PC-9 (cell line): ENCODE results near the gene CEMIP2. TPM values are rescaled to one million over a fixed set of nuclear protein-coding genes. Genes with fewer than 3 reads are reported as not detected.

Source experiments
- BruUV-seq: library from RNA; stranded (reverse); fragments of 400-500 nt; replicated peaks from 2 replicates; lab custom pipeline; 2021; lab: Mats Ljungman, UMichigan
- CTCF ChIA-PET: fragments of 300-600 bp; sonication (Branson Sonifier 250); formaldehyde crosslinking; loops from one replicate; lab custom pipeline; 2022; ENCODE audit warnings: antibody characterized with exemption; lab: Charles Lee
- POLR2A ChIA-PET: fragments of 300-600 bp; sonication (Branson Sonifier 250); formaldehyde crosslinking; loops from one replicate; lab custom pipeline; 2022; ENCODE audit warnings: antibody characterized with exemption; ENCODE audit not compliant: unreplicated experiment; lab: Charles Lee
- DNase-seq, 2 experiments: peaks; one replicate each; pipeline versions ENCODE4 v3.0.0 to v3.0.0-alpha.2; 2015 to 2022; ENCODE audit warnings: mixed read lengths in 1 of 2
- H2AFZ ChIP-seq: fragments of 200-600 bp; sonication (generic); 2 replicates; pipeline ENCODE4 v1.8.1; 2017; ENCODE audit warnings: antibody characterized with exemption
- H3F3A ChIP-seq: fragments of 200-600 bp; sonication (generic); 2 replicates; pipeline ENCODE4 v1.8.1; 2017; ENCODE audit warnings: antibody characterized with exemption, mild to moderate bottlenecking, low read depth; ENCODE audit not compliant: insufficient read depth
- H3K27ac ChIP-seq: fragments of 200-600 bp; sonication (generic); 2 replicates; pipeline ENCODE4 v1.6.1; 2016; ENCODE audit warnings: mixed run types
- H3K27me3 ChIP-seq: fragments of 200-600 bp; sonication (generic); 2 replicates; pipeline ENCODE4 v1.6.1; 2016; ENCODE audit warnings: low read depth, mixed run types; ENCODE audit not compliant: insufficient read depth
- H3K36me3 ChIP-seq: fragments of 200-600 bp; sonication (generic); 2 replicates; pipeline ENCODE4 v1.6.1; 2016; ENCODE audit warnings: low read depth, mixed run types
- H3K4me1 ChIP-seq: fragments of 200-600 bp; sonication (generic); replicated peaks from 2 replicates; pipeline ENCODE4 v1.6.1; 2016; ENCODE audit warnings: mixed run types; ENCODE audit not compliant: insufficient read depth
- H3K4me2 ChIP-seq: fragments of 200-600 bp; sonication (generic); 2 replicates; pipeline ENCODE4 v1.6.1; 2017; ENCODE audit warnings: mixed run types
- H3K4me3 ChIP-seq: fragments of 200-600 bp; sonication (generic); 2 replicates; pipeline ENCODE4 v1.6.1; 2016; ENCODE audit warnings: mixed run types
- H3K79me2 ChIP-seq: fragments of 200-600 bp; sonication (generic); 2 replicates; pipeline ENCODE4 v1.6.1; 2017; ENCODE audit warnings: low read depth, mixed run types
- H3K9me2 ChIP-seq: fragments of 200-600 bp; sonication (generic); 2 replicates; pipeline ENCODE4 v1.8.1; 2017; ENCODE audit warnings: mild to moderate bottlenecking; ENCODE audit not compliant: insufficient read depth
- H3K9me3 ChIP-seq: fragments of 200-600 bp; sonication (generic); 2 replicates; pipeline ENCODE4 v1.8.1; 2016; ENCODE audit warnings: low read depth; ENCODE audit not compliant: insufficient read depth
- H4K20me1 ChIP-seq: fragments of 200-600 bp; sonication (generic); 2 replicates; pipeline ENCODE4 v1.8.1; 2017; ENCODE audit not compliant: insufficient read depth
- EZH2 ChIP-seq: fragments of 200-600 bp; sonication (generic); IDR thresholded peaks from 2 replicates; pipeline ENCODE4 v1.8.0; 2017; ENCODE audit warnings: antibody characterized with exemption, low read depth
- intact Hi-C: fragments of 100-400 bp; cut with micrococcal nuclease; formaldehyde crosslinking; loops from one replicate; pipeline ENCODE4 v1.10.0; 2022; ENCODE audit not compliant: unreplicated experiment
- total RNA-seq: library from RNA; stranded (reverse); gene quantifications from 2 replicates; pipeline ENCODE4 v1.2.3, GENCODE V29; 2021
- TF ChIP-seq, protein P1 (sequence below): fragments of 200-600 bp; sonication (generic); conservative IDR thresholded peaks from 2 replicates; pipeline ENCODE4 v1.6.1; 2017; ENCODE audit warnings: mixed run types, antibody characterized with exemption, mild to moderate bottlenecking, moderate library complexity

CEMIP2 gene
- total RNA-seq, 1 experiment from 2014 or later: 77.0 TPM

- Histone ChIP-seq H4K20me1 (no peaks in the 10 kb centered on the region), H3K4me1 (no peaks in the 10 kb centered on the region), H3F3A (no peaks in the 10 kb centered on the region), H2AFZ (no peak overlapping the region), H3K79me2 (no peaks in the 10 kb centered on the region), H3K9me2 (no peaks in the 10 kb centered on the region), H3K4me2 (no peak overlapping the region), H3K27me3 (no peaks in the 10 kb centered on the region), H3K36me3 (no peaks in the 10 kb centered on the region), H3K4me3 (no peak overlapping the region), H3K27ac (no peak overlapping the region), H3K9me3 (no peaks in the 10 kb centered on the region)
- CTCF ChIA-PET: no interaction called here
- TF ChIP-seq, protein P1, sequence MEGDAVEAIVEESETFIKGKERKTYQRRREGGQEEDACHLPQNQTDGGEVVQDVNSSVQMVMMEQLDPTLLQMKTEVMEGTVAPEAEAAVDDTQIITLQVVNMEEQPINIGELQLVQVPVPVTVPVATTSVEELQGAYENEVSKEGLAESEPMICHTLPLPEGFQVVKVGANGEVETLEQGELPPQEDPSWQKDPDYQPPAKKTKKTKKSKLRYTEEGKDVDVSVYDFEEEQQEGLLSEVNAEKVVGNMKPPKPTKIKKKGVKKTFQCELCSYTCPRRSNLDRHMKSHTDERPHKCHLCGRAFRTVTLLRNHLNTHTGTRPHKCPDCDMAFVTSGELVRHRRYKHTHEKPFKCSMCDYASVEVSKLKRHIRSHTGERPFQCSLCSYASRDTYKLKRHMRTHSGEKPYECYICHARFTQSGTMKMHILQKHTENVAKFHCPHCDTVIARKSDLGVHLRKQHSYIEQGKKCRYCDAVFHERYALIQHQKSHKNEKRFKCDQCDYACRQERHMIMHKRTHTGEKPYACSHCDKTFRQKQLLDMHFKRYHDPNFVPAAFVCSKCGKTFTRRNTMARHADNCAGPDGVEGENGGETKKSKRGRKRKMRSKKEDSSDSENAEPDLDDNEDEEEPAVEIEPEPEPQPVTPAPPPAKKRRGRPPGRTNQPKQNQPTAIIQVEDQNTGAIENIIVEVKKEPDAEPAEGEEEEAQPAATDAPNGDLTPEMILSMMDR: no peak
- TF ChIP-seq EZH2: no peak
- DNase-seq: no peak
- BruUV-seq: no TSS peak
- intact Hi-C loops: no loop called here
- POLR2A ChIA-PET: no interaction called here
These were observed 45.9 kb upstream of the CEMIP2 start for GRCh38 chr9:71814226-71814625.

- Histone ChIP-seq H4K20me1 (no peaks in the 10 kb centered on the region), H3F3A (no peaks in the 10 kb centered on the region), H3K27ac (no peak overlapping the region), H3K79me2 (no peaks in the 10 kb centered on the region), H3K4me2 (no peak overlapping the region), H3K36me3 (no peaks in the 10 kb centered on the region), H3K4me1 (no peaks in the 10 kb centered on the region), H2AFZ (no peak overlapping the region), H3K27me3 (no peaks in the 10 kb centered on the region), H3K9me2 (no peaks in the 10 kb centered on the region), H3K9me3 (no peaks in the 10 kb centered on the region), H3K4me3 (no peak overlapping the region)
- intact Hi-C loops: no loop called here
- POLR2A ChIA-PET: no interaction called here
- no peak for TF ChIP-seq EZH2
- TF ChIP-seq, protein P1: no peak
- no TSS peak for BruUV-seq
- CTCF ChIA-PET: no interaction called here
- DNase-seq: no peak
These were observed 44.1 kb upstream of the CEMIP2 start for GRCh38 chr9:71812385-71812784.

- Histone ChIP-seq H3K9me3 (no peaks in the 10 kb centered on the region), H3K4me3 (no peak overlapping the region), H3K4me2 (no peak overlapping the region), H3K27ac (no peak overlapping the region), H4K20me1 (no peaks in the 10 kb centered on the region), H3F3A (no peaks in the 10 kb centered on the region), H3K36me3 (no peaks in the 10 kb centered on the region), H3K27me3 (no peaks in the 10 kb centered on the region), H2AFZ (no peak overlapping the region), H3K4me1 (no peaks in the 10 kb centered on the region), H3K79me2 (no peaks in the 10 kb centered on the region), H3K9me2 (no peaks in the 10 kb centered on the region)
- intact Hi-C loops: loop anchor here (5.0 kb wide), 1 partner anchor 464 kb away; no protein-coding TSS in a partner anchor
- CTCF ChIA-PET: no interaction called here
- TF ChIP-seq, protein P1: no peak
- no peak for TF ChIP-seq EZH2
- POLR2A ChIA-PET: no interaction called here
- BruUV-seq: no TSS peak
- DNase-seq: no peak
These were observed 39.8 kb upstream of the CEMIP2 start for GRCh38 chr9:71808068-71808467.
